Limb (tissue), 2 donors: ENCODE results near the gene VSTM1.

ENCODE experiments used
- DNase-seq, 2 donors: peaks; one replicate each; pipeline ENCODE4 v3.0.0-alpha.2; 2016; ENCODE audit errors: extremely low spot score in 2 of 2

VSTM1 gene

DNA sequence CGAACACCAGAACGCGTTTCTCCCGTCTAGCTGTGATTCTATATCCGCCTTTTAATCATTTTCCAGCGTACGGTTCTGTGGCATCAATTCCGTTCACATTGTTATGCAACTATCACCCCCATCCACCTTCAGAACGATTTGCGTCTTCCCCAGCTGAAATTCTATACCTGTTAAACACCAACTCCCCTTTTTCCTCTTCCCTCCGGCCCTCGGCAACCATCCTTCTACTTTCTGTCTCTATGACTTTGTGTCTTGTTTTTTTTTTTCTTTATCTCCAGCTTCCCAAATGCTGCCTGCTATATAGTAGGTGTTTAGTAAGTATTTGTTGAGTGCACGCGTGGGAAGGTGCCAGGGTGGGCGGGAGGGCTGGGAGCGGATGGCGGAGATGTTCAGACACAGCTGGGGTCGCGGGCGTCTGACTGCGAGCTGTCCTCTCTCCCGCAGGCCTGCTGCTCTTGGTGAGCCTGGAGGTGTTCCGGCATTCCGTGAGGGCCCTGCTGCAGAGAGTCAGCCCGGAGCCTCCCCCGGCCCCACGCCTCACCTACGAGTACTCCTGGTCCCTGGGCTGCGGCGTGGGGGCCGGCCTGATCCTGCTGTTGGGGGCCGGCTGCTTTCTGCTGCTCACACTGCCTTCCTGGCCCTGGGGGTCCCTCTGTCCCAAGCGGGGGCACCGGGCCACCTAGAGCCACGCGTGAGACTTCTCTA, 52.0 kb downstream of the VSTM1 start:
- no peak for DNase-seq

DNA sequence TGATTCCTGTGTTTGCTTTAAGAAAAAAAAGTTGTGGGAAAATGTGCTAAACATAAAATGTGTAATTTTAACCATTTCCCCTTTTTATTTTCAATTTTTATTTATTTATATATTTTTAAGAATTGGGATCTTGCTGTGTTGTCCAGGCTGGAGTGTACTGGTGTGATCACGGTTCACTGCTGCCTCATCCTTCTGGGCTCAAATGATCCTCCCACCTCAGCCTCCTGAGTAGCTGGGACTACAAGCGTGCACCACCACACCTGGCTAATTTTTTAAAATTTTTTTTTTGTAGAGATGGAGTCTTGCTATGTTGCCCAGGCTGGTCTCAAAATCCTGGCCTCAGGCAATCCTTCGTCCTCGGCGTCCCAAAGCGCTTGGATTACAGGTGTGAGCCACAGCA, 53.2 kb downstream of the VSTM1 start:
- DNase-seq: no peak

DNA sequence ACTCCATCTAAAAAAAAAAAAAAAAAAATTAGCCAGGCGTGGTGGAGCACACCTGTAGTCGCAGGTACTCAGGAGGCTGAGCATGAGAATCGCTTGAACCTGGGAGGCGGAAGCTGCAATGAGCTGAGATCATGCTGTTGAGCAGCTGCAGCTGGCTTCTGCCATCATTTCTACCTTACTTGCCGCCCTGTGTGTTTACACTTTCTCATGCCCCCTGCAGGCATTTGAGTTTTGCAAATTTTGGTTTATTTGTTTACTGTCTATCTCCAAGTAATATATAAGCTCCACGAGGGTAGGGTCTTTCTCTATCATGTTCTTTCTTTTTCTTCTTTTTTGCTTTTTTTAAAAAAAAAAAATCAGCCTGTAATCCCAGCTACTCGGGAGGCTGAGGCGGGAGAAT, 54.3 kb downstream of the VSTM1 start:
- no peak for DNase-seq

DNA sequence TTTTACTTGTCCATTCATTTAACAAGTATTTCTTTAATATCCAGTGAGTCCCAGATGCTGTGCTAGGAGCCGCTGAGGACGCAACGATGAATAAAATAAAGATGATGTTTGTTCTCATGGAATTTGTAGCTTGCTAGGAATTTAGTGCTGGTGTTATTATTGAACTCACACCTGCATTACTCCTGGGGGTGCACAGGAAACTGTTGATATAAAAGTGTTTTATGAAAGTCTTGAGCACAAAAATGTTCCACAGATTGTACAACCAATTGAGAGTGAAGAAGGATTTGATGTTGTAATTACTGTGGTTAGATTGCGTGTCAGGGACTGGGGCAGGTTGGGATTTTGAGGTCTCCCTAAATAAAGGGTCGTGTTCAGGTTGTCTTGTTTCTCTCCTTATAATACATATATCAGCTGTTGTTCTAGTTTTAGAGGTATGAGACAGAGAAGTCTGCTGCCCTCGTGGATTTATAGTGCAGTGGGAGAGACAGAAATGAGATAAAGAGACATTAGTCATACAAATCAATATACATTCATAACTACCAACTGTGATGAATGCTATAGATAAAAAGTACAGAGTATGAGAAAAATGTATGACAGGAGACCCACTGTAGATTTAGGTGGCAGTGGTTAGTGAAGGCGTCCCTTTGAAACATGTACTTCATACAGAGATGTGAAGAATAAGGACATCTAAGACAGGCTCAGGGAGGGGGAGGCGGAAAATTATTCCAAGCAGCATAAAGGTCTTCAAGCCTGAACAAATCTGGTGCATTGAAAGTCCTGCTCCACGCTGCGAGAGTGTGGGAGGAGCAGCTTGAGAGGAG, 61.0 kb downstream of the VSTM1 start:
- no peak for DNase-seq

DNA sequence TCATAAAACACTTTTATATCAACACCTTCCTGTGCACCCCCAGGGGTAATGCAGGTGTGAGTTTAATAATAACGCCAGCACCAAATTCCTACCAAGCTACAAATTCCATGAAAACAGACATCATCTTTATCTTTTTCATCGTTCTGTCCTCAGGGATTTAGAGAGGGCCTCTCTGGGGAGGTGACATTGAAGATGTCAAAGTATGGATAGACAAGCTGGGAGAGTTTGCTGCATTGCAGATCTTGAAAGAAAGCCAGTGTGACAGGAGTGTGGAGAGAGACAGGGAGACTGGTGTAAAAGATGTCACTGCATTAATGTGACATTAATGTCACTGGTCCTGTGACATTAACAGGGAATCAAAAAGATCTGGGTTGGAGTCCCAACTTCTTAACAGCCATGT, 62.2 kb downstream of the VSTM1 start:
- no peak for DNase-seq

DNA sequence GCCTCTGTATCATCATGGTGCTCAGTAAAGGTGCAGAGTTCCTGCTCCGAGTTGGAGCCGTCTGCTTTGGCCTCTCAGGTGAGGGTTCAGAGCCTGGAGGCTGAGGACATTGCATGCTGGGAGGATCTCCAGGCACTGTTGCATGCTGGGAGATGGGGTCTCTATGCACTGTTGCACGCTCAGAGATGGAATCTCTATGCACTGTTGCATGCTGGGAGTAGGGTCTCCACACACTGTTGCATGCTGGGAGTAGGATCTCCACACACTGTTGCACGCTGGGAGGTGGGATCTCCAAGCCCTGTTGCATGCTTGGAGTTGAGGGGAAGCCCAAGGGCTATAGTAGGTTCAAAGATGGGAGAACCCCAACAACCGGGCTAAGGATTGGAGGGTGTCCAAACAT, 64.0 kb downstream of the VSTM1 start:
- no peak for DNase-seq

DNA sequence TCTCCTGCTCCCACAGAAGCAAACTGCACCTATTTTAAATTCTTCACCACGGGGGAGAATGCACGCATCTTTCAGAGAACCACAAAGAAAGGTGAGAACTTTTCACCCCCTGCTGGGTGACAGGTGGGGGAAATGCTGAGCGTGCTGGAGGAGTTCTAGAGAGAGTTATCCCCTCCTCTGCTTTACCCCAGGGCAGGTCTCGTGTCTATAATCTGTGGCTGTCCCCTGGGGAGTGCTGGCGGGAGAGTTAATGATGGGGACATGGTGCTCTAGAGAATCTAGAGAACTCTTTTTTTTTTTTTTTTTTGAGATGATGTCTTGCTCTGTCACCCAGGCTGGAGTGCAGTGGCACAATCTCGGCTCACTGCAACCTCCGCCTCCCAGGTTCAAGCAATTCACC, 65.5 kb downstream of the VSTM1 start:
- no peak for DNase-seq

DNA sequence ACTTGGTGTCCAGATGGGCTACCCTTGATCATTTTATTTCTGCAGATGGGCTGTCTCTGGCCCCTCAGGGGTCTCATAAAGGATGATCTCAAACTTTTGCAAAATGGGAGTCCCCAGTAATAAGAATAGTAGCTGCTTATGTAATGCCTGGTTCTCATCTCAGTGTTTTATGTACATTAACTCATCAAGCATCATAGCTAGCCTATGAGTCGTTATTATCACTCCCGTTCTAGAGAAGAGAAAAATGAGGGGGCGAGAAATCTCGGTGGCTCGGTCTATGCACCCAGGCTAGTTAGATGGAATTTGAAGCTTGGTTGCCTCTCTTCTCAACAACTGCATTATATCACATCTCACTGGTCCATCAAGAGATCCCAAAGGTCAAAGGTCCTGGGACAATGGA, 68.9 kb downstream of the VSTM1 start:
- no peak for DNase-seq

DNA sequence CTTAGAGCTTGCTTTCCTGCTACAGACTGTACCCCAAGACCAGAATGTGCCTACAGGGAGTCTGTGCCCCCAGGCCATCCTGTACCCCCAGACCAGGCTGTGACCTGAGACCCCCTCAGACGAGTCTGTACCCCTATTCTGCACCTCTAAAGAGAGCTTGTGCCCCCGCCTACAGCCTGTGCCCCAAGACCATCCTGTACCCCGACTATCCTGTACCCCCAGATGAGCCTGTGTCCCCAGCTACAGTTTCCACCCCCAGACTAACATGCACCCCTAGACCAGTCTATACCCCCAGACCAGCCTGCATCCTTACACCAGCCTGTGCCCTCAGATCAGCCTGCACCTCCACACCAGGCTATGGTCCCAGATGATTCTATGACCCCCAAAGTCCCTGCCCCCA, 70.2 kb downstream of the VSTM1 start:
- no peak for DNase-seq

DNA sequence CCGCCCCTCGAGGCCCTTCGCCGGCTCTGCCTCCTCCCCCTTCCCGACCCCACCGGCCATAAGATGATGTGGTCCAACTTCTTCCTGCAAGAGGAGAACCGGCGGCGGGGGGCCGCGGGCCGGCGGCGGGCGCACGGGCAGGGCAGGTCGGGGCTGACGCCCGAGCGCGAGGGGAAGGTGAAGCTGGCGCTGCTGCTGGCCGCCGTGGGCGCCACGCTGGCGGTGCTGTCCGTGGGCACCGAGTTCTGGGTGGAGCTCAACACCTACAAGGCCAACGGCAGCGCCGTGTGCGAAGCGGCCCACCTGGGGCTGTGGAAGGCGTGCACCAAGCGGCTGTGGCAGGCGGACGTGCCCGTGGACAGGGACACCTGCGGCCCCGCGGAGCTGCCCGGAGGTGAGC, 70.9 kb downstream of the VSTM1 start:
- DNase-seq: no peak

DNA sequence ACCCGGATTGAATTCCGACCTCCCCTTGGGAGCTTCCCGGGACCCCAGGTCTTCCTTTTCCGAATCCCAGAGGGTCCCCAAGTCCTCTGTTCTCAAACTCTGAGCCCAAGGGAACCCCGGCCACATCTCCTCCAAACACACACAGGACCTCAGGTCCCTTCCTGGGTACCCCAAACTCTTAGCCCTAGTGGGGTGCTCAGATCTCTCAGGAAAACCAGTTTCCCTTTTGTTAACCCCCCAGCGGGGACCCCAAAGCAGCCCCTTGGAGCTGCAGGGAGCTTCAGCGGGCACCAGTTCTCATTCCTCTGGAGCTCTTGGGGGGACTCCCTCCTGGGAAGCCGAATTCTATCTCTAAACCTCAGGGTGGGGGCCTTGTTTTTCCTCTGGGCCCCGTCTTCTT, 71.5 kb downstream of the VSTM1 start:
- no peak for DNase-seq

DNA sequence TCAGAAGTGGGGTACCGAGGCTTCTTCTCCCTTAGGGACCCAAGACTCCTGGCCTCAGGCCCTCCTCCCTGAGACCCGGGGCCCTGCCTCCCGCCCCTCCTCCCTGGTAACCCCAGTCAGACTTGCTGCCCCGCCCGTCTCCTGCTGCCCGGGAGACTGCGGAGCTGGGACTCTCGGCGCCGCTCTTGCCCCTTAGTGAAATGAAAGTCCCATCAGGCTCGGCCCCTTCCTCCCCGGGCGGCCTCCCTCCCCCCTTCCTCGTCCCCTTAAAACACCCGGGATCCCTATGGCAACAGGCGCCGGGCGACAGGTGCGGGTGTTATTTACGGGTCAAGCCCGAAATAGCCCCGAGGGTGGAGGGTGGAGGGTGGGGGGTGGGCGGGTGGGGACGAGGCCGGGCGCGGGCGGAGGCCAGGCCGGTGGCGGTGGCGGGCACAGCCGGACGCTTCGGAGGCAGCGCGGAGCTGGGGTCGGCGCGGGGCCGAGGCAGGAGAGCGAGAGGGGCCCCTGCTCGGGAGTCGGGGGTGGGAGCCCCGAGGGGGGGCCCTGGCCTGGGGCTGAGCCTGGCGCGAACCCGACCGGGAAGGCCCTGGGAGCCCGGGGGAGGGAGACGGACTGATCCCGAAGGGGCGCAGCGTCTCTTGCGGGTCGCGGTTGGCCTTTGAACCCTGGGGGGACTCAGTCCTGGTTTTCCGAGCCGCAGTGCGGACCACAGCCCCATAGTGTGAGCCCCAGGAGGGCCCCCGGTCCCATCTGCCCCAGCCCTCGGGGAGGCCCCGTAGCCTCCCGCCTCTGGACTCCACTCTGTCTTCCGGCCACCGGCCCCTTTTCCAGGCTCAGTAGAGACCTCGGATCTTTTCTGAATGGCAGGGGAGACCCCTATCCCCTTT, 72.2 kb downstream of the VSTM1 start, which contains the start of gene CACNG6:
TSS of gene CACNG6 (plus strand) at position 414 of the 890 bp plus-strand sequence. CDS start 1,241 bp downstream, outside the sequence.
- DNase-seq: peak in 1 of 2 donors; percentile 62
